ENCODE measurements around the gene ZNF484. TPM values are rescaled to one million over a fixed set of nuclear protein-coding genes. Genes with fewer than 3 reads are reported as not detected.
"Not testable (repeated sequence)": the region's sequence is repeated elsewhere in the genome, so short reads cannot be mapped to it uniquely, and the experiment has no call there.

Gene ZNF484
- total RNA-seq, 1 donor from 2014 or later, result 17.8 TPM

DNA sequence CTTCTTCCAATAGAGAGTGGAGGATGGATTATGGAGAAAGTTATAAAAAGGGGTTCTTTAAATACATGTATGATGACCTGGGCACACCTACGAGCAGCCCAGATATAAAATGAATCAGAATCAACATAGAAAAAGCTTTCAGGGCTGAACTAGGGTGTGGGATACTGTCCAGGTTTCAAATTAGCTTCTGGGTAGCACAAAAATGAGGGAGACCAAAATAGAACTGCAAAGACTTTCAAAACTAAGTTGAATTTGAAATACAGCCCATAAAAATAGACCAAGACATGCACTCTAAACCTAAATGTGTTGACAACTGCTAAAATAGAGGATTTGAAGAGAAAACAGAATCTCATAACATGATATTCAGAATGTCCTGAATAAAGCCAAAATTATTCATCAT, 17.0 kb downstream of the ZNF484 start:
- no peak for DNase-seq (ENCODE audit: low spot score)

DNA sequence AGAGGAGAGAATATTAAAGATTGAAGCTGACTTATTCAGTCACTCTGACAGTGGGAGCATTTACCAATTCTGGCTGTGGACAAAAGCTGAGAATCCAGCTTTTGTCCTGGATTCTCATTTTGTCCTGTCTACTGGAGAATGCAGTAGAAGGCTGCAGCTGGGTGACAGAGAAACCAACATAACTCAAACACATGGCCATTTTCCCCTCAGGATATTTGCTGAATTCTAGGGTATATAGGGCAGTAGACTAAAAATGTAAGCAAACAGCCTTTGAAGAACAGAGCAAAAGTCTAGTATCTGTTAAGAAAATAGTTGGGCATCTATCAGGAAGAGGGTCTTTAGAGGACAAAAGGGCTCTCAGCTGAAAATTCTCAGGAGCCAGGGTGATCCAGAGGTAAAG, 20.6 kb downstream of the ZNF484 start:
- DNase-seq (ENCODE audit: low spot score), result no peak

DNA sequence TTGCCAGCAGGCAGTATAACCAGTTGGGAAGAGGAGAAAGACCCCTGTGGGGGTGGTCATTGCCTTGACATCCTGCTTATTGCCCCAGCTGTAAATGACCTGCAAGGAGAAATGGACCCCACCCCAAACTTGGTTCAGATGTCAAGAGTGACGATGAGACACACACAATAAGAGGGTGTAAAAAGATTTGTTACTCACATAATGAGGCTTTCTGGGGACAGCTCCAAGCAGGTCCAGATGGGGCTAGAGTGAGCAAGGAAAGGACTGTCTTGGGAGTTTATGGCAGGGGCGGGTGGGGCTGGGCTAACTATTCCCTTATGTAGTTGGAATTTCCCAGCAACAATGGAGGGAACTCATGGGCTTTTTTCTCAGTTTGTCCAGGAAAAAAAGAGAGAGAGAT, 24.1 kb downstream of the ZNF484 start:
- no peak for DNase-seq (ENCODE audit: low spot score)

DNA sequence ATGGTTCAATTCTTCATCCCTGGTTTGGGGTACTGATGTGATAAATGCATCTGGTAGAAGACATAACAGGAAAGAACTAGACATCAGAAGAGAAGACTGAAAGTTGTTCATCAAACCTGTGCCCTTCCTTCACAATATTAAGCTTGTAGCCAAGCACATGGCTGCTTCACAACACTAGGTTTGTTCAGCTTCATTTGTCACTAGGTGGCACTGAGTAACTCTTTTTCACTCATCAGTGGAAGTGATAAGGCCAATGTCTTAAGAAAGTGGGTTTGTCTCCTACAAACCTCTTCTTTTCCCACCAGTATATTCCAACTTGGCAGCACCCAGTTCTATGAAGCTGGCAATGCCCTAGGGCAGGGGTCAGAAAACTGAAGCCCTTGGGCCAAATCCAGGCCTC, 26.9 kb downstream of the ZNF484 start:
- no peak for DNase-seq (ENCODE audit: low spot score)

DNA sequence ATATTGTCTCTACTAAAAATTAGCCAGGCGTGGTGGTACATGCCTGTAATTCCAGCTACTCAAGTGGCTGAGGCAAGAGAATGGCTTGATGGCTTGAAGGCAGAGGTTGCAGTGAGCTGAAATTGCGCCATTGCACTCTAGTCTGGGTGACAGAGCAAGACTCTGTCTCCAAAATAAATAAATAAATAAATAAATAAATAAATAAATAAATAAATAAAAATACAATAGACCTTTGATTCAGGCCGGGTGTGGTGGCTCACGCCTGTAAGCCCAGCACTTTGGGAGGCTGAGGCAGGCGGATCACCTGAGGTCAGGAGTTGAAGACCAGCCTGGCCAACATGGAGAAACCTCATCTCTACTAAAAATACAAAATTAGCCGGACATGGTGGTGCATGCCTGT, 29.1 kb downstream of the ZNF484 start:
- not testable (repeated sequence) for DNase-seq (ENCODE audit: low spot score)

DNA sequence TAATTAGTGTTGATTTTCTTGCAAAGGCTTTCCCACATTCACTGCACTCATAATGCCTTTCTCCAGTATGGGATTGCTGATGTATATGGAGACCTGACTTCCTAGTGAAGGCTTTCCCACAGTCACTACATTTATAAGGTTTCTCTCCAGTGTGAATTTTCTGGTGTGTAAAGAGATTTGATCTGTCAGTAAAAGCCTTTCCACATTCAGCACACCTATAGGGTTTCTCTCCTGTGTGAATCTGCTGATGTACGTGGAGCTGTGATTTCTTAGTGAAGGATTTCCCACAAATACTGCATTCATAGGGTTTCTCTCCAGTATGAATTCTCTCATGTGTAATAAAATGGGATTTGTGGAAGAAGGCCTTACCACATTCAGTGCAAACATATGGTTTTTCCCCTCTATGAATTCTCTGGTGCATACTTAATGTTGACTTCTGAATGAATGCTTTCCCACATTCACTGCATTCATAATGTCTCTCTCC, 31.1 kb downstream of the ZNF484 start:
- no peak for DNase-seq (ENCODE audit: low spot score)

DNA sequence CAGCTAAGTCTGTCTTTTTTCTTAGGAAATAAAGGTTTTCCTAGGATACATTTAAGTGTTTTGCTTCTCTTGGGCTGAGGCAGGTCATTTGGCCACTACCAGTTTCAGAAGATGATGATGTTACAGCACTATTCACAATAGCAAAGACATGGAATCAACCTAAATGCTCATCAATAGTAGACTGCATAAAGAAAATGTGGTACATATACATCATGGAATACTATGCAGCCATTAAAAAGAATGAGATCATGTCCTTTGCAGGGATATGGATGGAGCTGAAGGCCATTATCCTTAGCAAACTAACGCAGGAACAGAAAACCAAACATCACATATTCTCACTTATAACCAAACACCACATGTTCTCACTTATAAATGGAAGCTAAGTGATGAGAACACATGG, 39.4 kb downstream of the ZNF484 start:
- not testable (repeated sequence) for DNase-seq (ENCODE audit: low spot score)

DNA sequence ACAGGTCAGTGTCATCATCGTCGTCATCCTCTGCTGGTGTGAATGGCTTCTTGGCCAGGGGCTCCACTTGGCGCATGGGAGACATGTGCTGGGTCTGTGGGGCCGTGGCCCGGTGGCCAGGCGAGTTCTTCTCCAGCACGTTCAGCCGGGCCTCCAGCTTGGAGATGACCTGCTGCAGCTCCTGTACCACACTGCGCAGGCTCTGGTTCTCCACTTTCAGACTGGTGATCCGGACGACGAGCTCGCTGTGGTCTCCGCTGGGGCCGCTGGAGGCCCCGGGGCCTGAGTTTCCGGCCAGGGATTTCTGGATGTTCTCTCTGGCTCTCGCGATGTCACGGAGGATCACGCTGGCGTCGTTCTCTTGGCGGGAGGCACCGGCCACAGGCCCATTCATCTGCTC, 40.6 kb downstream of the ZNF484 start:
- DNase-seq (ENCODE audit: low spot score), result no peak

DNA sequence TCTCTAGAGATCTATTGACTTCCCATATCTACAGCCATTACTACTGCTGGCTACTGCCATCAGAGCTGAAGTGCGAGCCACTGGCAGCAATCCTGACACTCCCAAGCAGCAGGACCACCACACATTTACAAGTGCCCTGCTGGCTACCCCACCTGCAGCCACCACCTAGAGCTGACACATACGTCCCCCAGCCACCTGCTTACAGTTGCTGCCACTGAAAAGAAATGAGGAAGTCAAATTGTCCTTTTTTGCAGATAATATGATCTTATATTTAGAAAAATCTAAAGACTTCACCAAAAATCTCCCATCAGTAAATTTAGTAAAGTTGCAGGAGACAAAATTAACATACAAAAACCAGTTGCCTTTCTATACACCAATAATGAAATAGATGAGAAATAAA, 48.4 kb downstream of the ZNF484 start:
- no peak for DNase-seq (ENCODE audit: low spot score)

DNA sequence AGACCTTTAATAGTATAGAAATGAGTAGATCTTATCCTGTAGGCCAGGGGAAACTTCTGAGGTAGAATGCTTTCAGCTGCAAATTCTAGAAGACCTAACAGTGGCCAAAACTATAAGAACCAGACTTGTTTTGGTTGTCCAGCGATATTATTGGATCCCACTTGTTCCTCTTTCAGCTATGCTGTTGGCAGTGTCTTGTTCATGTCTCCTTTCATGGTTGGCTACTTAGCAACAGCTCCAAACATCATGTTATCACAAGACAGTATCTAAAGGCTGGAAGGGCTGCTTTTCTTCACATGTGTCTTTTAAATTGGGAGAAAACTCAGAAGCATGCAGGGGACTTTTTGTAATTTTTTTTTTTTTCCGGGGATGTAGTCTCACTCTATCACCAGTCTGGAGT, 52.8 kb downstream of the ZNF484 start:
- DNase-seq (ENCODE audit: low spot score), result not testable (repeated sequence)

DNA sequence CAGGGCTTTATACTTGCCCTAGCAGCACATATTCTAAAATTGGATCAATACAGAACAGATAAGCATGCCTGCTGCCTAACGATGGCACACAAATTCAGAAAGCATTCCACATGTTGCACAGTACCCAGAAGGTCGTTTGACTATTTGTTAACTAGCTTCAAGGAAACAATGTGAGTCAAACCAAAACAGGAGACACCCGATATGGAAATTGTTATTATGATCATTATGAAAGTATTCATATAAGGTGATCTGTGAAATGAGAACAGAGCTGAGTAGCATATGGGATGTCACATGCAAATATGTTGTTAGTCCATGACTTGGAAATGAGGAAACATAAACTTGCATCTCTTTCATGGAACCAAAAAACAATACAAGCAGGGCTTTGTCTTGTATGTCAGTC, 56.9 kb downstream of the ZNF484 start:
- no peak for DNase-seq (ENCODE audit: low spot score)

DNA sequence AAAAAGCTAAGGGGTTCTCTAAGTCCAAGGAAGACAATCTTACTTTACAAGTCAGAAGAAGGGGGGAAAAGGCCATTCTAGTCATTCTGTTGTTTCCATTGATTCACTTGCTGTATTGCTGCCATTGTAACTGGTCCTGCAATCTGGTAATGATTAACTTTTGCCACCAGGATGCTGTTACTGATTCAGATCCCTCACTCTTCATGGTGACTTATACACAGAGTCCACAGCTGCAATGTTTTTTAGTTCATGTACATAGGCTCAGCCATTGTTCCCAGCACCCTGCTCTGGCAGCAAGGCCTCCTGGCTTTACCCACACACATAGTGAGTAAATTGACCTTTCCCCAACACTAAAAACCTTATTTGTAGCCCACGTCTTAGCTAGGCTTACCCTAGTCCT, 57.9 kb downstream of the ZNF484 start:
- DNase-seq (ENCODE audit: low spot score), result not testable (repeated sequence)

DNA sequence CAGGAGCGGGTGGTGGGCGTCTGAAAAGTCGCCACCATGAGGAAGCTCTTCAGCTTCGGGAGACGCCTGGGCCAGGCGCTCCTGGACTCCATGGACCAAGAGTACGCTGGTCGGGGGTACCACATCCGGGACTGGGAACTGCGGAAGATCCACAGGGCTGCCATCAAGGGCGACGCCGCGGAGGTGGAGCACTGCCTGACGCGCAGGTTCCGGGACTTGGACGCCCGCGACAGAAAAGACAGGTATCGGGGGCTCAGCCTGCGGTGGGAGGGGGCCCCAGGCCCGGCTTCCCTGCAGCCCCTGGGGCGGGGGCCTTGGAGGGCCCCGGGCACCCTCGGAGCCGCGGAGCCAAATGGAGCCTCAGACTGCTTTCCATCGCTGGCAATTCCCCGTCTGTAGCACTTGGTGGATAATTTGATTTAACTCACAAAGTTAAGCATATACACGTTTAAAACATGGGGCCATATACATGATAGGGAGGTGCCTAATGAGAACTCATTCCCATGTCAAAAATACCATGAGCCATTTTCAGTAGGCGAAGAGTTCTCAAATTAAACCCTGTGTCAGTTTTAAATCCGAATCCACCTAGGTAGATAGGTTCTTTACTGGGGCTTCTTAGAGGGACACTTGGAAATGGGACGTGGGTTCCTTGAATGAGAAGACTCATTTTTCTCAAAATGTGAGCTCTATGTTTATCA, 68.1 kb downstream of the ZNF484 start:
- DNase-seq (ENCODE audit: low spot score), result not testable (repeated sequence)

DNA sequence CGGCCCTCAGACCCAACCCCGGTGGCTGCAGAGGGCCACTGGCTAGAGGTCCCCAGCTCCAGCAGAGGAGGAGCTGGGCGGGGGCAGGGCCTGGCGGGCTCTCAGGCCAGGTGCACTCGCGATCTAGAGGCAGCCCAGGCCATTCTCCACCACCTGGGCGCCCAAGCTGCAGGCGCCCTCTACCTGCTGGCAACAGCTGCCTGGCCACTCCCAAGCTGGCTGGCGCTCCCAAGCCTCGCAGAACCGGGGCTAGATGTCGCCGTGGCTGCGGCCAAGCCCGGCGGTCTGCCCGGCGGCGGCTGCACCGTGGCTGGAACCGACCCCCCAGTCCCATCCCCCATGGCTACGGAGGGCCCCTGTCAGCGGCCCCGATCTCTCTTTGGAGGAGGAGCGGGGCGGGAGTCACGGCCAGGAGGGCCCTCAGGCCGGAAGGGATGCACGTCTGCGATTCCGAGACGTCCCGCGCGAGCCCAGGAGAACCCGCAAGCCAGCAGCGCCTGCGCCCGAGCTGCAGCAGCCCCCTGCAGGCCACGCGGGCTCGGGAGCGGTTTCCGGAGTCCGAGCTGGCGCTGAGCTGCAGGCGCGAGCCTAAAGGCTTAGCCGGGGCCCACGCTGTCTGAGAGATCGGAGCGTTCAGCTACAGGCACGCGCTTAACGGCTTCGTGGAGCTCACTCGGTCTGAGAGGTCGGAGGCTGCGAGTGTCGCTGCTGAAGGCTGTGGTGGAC, 68.9 kb downstream of the ZNF484 start:
- DNase-seq (ENCODE audit: low spot score), result peak; percentile 62

DNA sequence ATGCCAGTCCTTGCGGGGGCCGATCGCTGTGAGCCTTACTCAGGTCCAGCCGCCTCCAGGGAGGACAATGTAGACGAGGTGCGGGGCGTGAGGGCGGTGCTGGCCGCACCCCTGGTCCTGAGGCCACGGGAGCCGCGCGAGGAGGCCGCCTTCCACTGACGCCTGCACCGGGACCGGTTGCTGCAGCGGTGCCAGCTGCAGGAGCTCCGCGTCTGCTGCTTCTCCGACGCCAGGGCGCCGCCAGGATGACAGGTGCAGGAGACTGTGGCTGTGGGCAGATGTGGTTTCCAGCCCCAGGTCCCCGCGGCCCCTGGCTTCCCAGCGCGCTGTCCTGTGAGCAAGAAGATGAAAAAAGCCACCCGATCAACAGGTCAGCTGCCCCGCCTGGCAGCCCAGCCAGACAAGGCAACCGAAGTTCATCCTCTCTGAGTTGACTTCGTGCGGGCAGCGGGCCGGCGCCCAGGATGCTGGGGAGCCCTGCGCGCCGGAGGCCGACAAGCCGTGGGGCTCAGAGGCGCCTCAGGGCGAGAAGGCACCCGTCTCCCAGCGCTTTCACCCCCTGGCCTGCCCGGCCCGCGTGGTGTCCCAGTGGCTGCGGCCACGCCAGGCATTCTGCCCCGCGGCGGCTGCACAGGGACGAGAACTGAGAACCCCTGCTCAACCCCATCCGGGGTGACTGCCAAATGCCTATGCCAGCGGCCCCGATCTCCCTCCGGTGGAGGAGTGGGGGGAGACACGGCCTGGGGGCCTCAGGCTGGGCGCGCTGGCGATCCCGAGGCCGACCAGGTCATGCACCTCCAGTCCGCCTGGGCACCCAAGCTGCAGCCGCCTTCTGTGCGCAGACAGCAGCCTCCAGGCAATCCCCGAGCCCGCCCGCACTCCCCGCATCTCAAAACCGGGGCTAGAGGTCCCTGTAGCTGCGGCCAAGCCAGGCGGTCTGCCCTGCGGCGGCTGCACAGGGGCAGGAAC, 69.8 kb downstream of the ZNF484 start:
- no peak for DNase-seq (ENCODE audit: low spot score)

DNA sequence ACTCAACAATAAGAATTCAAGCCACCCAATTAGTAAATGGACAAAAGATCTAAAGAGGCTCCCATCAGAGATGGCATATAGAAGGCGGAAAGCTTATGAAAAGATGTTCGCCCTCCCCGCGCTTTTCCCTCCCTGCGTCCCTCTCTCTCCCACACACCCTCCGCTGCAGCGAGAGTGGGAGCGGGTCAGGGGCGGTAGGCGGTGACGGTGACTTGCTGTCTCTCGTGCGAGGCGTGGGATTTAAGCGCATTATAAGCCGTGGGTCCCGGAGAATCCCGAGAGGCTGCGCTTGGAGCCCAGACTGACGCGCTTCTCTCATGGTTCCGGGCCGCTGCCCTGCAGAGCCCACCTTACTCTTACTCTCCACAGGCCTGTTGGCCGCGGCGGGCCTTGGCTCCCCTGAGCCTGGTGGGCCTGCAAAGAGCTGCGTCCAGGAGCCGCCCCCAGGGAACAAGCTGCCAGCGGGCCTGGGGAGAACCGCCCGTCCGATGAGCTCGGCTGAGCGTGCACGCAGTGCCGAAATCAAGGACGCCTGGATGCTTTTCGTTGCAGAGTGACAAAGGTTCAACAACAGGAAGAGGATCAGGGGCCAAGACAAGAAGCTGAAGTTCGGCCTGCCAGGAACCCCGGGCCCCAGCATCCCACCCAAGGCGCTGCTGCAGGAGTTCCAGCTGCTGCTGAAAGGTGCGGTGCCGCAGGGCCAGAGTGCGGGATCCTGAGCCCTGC, 70.6 kb downstream of the ZNF484 start:
- no peak for DNase-seq (ENCODE audit: low spot score)

DNA sequence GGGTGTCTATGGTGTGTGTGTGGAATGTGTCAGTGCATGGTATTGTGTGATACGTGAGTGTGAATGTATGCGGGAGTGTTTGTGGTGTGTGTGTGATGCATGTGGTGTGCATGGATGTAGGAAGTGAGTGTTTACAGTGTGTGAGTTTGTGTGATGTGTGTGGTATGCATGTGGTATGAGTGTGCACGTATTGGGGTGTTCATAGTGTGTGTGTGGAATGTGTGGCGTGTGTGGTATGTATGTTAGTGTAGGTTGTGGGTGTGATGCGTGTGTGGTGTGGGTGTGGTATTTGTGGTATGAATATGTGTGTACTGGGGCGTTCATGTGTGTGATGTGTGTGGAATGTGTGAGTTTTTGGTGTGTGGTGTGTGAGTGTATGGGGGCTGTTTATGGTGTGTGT, 73.1 kb downstream of the ZNF484 start:
- no peak for DNase-seq (ENCODE audit: low spot score)

DNA sequence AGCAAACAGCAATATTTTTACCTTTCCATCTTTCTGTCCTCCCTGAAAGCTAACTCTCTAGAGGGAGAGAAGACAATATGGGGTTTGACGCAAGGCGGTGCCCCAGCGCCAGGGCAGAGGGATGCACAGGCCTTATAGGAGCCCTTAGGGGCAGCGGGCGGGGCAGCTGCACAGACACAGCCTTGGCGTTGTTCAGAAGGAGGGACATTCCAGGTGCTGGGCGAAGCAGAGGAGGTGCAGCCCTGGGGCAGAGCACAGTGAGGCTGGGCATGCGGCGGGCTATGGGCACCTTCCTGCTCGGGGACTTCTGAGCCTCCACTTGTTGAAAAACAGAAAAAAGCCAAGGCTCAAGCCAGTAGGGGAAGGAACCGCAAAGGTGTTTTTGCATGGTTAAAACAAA, 79.5 kb downstream of the ZNF484 start:
- DNase-seq (ENCODE audit: low spot score), result no peak

DNA sequence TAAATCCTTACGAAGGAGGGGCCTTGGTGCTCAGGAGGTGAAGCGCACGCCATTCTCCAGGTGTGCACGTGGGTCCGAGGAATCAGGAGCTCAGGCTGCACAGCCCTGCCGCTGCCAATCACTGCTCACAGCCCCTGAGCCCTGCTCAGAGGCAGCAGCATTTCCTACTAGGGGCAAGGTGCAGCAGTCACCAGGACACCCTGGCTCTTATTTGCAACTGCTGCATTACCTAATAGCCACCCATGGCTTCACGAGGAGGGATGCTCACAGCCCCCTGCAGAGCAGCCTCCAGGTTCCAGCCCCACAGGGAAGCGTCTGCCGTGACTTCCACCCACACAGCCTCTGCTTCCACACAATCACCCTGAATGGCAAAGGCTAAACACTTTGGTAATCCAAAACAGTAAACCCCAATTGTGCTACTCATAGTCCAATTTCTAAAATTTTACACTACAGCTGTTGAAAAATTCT, 81.5 kb downstream of the ZNF484 start:
- DNase-seq (ENCODE audit: low spot score), result not testable (repeated sequence)

DNA sequence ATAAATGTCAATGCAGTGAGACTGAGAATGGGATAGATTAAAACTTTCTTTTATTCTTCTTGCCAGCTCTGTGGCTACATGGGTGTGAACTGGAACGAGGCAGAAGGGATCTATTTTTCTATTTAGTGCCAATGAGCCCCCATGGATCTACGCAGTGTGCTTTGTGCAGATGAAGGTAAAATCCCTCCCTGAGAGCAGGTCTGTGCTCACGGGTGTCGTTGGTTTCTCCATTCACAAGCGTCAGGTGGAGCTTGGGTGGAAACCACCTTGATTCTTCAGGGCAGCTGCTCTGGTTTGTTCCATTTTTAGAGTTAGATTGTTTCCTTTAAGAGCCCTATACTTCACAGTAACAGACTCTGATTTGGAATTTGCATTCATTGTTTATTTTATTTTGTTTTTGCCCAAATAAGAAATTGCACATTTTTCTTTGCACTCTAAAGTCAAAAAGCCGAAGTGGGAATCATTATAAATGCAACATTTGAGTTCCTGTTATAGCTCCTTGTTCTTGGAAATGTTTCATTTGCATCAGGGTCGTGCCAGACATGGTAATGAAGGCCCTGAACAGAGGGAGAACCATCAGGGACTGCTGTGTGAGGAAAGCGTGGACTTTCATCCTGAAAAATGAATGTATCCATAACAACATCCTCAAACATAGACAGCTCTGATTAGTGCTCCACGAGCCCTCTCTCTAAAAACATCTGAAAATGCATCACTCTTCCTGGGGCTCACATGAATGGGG, 82.1 kb downstream of the ZNF484 start:
- no peak for DNase-seq (ENCODE audit: low spot score)
